ENCODE data around the gene ANGPTL7.

Gene ANGPTL7

DNA sequence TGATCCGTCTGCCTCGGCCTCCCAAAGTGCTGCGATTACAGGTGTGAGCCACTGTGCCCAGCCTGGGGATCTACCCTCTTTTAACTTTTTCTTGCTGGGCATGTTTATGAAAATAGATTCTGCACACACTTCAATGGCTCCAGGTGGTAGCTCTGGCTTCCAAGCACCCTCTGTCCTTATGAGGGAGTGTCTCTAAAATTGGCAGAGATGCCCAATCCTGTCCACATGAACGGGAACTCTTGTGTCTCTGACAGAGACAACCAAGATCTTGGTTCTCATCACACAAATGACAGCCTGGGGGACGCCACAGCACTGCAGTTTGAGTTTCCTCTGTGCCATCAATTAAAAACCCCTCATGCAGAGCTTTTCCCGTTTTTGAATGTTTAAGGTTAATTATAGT is 43.4 kb upstream of the ANGPTL7 start:
- Histone ChIP-seq H3K4me3 (replicated peaks; ENCODE audit: low read depth, low read length) (no peak overlapping the region), H3K27me3 (replicated peaks; ENCODE audit: control insufficient read depth, insufficient read depth, low read length) (no peaks in the 10 kb centered on the region), H3K36me3 (ENCODE audit: control insufficient read depth, insufficient read depth, low read length) (peaks cover 27% of the 10 kb centered on the region)
- DNase-seq (ENCODE audit: extremely low read depth, insufficient read length), result no peak
- TF ChIP-seq, protein P1, sequence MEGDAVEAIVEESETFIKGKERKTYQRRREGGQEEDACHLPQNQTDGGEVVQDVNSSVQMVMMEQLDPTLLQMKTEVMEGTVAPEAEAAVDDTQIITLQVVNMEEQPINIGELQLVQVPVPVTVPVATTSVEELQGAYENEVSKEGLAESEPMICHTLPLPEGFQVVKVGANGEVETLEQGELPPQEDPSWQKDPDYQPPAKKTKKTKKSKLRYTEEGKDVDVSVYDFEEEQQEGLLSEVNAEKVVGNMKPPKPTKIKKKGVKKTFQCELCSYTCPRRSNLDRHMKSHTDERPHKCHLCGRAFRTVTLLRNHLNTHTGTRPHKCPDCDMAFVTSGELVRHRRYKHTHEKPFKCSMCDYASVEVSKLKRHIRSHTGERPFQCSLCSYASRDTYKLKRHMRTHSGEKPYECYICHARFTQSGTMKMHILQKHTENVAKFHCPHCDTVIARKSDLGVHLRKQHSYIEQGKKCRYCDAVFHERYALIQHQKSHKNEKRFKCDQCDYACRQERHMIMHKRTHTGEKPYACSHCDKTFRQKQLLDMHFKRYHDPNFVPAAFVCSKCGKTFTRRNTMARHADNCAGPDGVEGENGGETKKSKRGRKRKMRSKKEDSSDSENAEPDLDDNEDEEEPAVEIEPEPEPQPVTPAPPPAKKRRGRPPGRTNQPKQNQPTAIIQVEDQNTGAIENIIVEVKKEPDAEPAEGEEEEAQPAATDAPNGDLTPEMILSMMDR (IDR thresholded peaks at IDR 0.05; ENCODE audit: insufficient read depth, low read length, poor library complexity, severe bottlenecking), result no peak

GRCh38 chr1:11147197-11147770 is 41.9 kb upstream of the ANGPTL7 start:
- Histone ChIP-seq H3K27me3 (replicated peaks; ENCODE audit: control insufficient read depth, insufficient read depth, low read length) (no peaks in the 10 kb centered on the region), H3K36me3 (ENCODE audit: control insufficient read depth, insufficient read depth, low read length) (peaks cover 29% of the 10 kb centered on the region), H3K4me3 (replicated peaks; ENCODE audit: low read depth, low read length) (no peak overlapping the region)
- no peak for DNase-seq (ENCODE audit: extremely low read depth, insufficient read length)
- TF ChIP-seq, protein P1 (IDR thresholded peaks at IDR 0.05; ENCODE audit: insufficient read depth, low read length, poor library complexity, severe bottlenecking), result no peak

GRCh38 chr1:11150326-11150725 is 38.8 kb upstream of the ANGPTL7 start:
- no peak for DNase-seq (ENCODE audit: extremely low read depth, insufficient read length)
- H3K36me3 ChIP-seq (ENCODE audit: control insufficient read depth, insufficient read depth, low read length), result peaks cover 21% of the 10 kb centered on the region

DNA sequence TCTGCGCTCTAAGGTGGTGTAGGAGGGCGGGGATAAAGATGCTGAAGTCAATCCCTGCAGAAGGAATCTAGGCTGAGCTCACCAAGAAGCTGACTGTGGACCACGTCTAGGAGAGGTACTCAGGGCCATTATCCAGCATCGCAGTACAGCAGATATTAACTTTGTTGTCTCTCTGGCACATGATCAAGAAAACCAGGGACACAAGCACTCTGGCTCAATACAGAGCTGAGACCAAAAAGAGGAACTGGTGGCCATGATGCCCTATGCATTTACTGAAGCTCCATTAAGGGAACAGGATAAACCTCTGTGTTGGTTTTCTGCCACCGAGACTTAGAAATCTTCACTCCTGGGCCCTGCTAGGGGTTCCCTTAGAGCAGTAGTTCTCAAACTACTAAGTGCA is 38.0 kb upstream of the ANGPTL7 start:
- TF ChIP-seq, protein P1 (IDR thresholded peaks at IDR 0.05; ENCODE audit: insufficient read depth, low read length, poor library complexity, severe bottlenecking), result no peak
- Histone ChIP-seq H3K4me3 (replicated peaks; ENCODE audit: low read depth, low read length) (no peak overlapping the region), H3K27me3 (replicated peaks; ENCODE audit: control insufficient read depth, insufficient read depth, low read length) (no peaks in the 10 kb centered on the region), H3K36me3 (ENCODE audit: control insufficient read depth, insufficient read depth, low read length) (peaks cover 15% of the 10 kb centered on the region)
- no peak for DNase-seq (ENCODE audit: extremely low read depth, insufficient read length)

More at GRCh38 chr1:11150326-11150725, 38.8 kb upstream of the ANGPTL7 start:
- H3K27me3 ChIP-seq (replicated peaks; ENCODE audit: control insufficient read depth, insufficient read depth, low read length), result no peaks in the 10 kb centered on the region
- no peak overlapping the region for H3K4me3 ChIP-seq (replicated peaks; ENCODE audit: low read depth, low read length)
- TF ChIP-seq, protein P1 (IDR thresholded peaks at IDR 0.05; ENCODE audit: insufficient read depth, low read length, poor library complexity, severe bottlenecking), result no peak

DNA sequence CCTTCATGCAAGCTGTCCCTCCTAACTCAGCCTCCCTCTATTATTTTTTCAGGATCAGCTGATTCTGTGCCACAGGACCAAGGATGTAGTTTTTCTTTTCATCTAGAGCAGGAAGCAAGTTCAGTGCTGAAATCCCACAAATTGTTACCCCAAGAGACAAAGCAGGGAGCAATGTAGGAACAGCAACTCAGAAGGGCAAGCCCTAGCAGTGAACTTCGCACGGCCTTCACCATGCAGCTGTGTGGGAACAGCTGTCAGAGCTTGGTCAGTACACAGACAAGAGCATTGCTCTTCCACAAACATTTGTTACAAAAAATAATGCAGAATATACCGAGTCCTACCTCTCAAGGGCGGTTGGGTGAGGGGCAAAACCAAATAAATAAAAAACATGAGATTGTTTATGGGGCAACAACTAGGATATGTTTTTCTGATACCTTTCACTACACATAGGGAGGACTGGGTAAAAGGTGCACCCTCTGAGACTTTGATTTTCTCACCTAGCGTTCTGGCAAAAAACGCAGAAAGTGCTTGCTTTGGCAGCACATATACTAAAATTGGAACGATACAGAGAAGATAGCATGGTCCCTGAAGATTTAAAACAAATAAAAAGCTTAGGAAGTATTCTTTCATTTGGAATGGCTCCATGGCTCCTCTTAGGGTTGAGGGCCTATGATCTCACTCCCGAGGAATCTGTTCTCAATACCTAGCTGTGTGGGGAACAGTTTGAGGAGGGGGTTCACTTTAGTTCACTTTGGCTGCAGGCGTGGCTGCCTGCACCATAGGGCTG is 37.1 kb upstream of the ANGPTL7 start:
- Histone ChIP-seq H3K27me3 (replicated peaks; ENCODE audit: control insufficient read depth, insufficient read depth, low read length) (no peaks in the 10 kb centered on the region), H3K4me3 (replicated peaks; ENCODE audit: low read depth, low read length) (no peak overlapping the region), H3K36me3 (ENCODE audit: control insufficient read depth, insufficient read depth, low read length) (peaks cover 12% of the 10 kb centered on the region)
- no peak for DNase-seq (ENCODE audit: extremely low read depth, insufficient read length)
- TF ChIP-seq, protein P1 (IDR thresholded peaks at IDR 0.05; ENCODE audit: insufficient read depth, low read length, poor library complexity, severe bottlenecking), result no peak
